Ecto neural progenitor cell (in vitro differentiated cells): ENCODE results near the gene HBA1.
"Not testable (repeated sequence)": the region's sequence is repeated elsewhere in the genome, so short reads cannot be mapped to it uniquely, and the experiment has no call there.

Experiments
- DNase-seq: peaks from one replicate; pipeline ENCODE4 v3.0.0-alpha.2; 2018; ENCODE audit warnings: low spot score

Gene HBA1

GRCh38 chr16:160242-160641 lies 16.2 kb upstream of the HBA1 start:
- DNase-seq = not testable (repeated sequence)

- no peak for DNase-seq
These were observed 15.7 kb upstream of the HBA1 start for GRCh38 chr16:160691-161190.

GRCh38 chr16:162271-162991 lies 14.0 kb upstream of the HBA1 start:
- DNase-seq = no peak

- not testable (repeated sequence) for DNase-seq
These were observed 13.3 kb upstream of the HBA1 start for GRCh38 chr16:163139-163538.

GRCh38 chr16:163696-164095 lies 12.8 kb upstream of the HBA1 start:
- not testable (repeated sequence) for DNase-seq

GRCh38 chr16:164134-164823 lies 12.2 kb upstream of the HBA1 start:
- not testable (repeated sequence) for DNase-seq

- DNase-seq = no peak
These were observed 11.5 kb upstream of the HBA1 start for GRCh38 chr16:164827-165538.

GRCh38 chr16:165539-166374 lies 10.7 kb upstream of the HBA1 start, which contains the start of gene HBM:
Gene HBM, plus strand, starts transcription at chr16:165978. Its CDS starts 20 bp downstream, at chr16:165998.
- DNase-seq = no peak

GRCh38 chr16:166375-167121 lies 9.9 kb upstream of the HBA1 start:
- no peak for DNase-seq

- DNase-seq = no peak
These were observed 9.3 kb upstream of the HBA1 start for GRCh38 chr16:167122-167690.

GRCh38 chr16:168424-168823 lies 8.1 kb upstream of the HBA1 start:
- no peak for DNase-seq

GRCh38 chr16:169014-169413 lies 7.5 kb upstream of the HBA1 start:
- no peak for DNase-seq

- DNase-seq = not testable (repeated sequence)
These were observed 6.4 kb upstream of the HBA1 start for GRCh38 chr16:170088-170507.

GRCh38 chr16:170788-171187 lies 5.7 kb upstream of the HBA1 start:
- no peak for DNase-seq

- DNase-seq = not testable (repeated sequence)
These were observed 4.0 kb upstream of the HBA1 start, which contains the start of gene HBA2 for GRCh38 chr16:172374-172941. Gene HBA2, plus strand, starts transcription at chr16:172876. Its CDS starts 37 bp downstream, at chr16:172913.

GRCh38 chr16:173211-173854 lies 3.1 kb upstream of the HBA1 start:
- not testable (repeated sequence) for DNase-seq

GRCh38 chr16:173928-174769 lies 2.3 kb upstream of the HBA1 start:
- not testable (repeated sequence) for DNase-seq
